DMS79 (cell line): ENCODE measurements around the gene CRHR1.

Source experiments
- DNase-seq: peaks from one replicate; lab custom pipeline; 2025; lab: John Stamatoyannopoulos, UW

Gene CRHR1

DNA sequence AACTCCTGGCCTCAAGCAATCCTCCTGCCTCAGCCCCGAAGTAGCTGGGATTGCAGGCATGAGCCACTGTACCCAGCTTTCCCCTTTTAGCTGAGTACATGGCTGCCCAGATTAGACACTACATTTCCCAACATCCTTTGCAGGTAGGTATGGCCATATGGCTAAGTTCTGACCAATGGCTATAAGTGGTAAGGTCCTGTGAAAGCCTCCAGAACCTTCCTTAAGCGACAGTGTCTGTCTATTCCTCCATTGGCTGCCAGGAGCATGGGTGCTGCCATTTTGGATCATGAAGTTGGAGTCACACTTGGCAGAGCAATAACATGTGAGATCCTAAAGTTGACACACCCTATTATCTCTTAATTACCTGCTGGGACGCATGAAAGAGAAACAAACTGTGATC, 24.4 kb upstream of the CRHR1 start:
- no peak for DNase-seq

DNA sequence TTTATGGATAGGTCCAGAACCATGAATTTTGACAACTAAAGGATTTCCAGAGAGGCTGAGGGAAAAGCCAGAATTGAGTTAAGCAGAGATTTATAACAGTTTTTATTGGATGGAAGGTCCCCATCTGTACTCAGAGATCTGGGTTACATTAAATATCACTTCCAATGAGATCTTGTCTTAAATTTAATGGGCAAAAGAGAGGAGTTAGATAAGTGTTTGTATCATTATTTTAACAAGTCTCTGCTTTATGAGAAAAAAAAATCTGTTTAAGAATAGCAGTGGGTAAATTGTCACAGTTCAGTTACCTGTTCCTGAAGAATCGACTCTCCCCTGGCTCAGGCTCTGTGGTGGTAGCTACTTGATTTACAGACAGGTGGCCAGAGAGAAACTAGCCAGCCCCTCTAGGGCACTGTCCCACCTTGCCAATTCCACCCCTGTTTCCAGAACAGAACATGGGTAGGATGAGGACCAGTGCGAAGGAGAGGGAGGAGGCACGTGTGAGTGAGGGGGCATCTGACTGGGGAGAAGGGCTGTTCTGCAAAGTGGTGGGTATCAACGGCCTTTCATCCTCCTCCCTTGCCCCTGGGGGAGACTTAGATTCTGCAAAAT, 22.1 kb upstream of the CRHR1 start:
- DNase-seq, result no peak

DNA sequence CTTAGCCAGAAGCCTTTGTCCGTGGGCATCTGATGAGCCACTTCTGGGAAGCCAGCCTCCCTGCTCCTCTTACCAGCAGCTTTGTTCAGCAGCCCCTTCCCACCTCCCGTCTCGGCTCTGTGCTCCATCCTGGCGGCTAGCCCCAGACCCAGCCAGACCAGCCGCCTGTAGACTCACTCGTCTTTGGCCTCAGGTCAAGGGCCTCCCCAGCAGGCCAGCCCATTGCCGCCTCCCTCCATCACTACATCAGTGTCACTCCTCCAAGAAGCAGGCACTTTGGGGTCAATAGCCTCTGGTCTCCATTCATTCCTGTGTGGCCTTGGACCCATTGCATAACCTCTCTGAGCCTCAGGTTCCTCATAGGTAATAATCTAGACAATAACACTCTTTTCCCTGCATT, 20.9 kb upstream of the CRHR1 start:
- no peak for DNase-seq

DNA sequence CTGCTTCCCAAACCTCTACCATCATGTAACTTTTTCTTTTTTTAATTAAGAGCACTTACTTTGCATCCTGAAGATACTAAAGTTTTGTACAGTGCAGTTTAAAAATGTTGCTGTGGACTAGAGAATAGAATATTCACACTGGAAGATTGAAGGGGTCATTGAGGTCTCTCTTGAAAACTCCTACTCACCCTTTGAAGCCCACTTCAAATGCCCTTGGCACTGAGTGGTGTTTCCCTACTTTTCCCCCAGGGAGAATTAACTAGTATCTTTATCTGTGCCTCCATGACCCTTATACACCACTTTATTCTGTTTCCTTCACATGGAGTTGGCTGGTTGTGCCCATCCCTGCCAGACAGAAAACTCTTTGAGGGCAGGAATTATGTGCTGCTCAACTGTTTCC, 19.6 kb upstream of the CRHR1 start:
- DNase-seq, result no peak

DNA sequence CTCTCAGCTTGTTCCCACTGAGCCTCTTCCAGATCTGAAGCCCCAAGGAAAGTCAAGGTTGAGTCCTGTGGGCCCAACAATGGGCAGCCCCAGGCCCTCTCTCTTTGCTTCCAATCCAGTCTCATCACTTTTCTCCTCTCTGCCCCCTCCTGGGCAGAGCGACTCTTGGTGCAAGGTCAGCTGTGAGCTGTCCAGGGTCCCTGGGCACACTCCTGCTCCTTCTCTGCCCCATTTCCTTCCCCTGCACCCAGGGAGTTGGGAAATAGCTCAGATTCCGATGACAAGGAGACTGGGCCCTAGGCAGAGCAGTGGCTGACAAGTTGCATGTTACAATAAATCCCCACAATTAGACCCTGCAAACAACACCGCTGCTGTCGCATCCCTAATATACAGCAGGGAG, 16.1 kb upstream of the CRHR1 start:
- no peak for DNase-seq

DNA sequence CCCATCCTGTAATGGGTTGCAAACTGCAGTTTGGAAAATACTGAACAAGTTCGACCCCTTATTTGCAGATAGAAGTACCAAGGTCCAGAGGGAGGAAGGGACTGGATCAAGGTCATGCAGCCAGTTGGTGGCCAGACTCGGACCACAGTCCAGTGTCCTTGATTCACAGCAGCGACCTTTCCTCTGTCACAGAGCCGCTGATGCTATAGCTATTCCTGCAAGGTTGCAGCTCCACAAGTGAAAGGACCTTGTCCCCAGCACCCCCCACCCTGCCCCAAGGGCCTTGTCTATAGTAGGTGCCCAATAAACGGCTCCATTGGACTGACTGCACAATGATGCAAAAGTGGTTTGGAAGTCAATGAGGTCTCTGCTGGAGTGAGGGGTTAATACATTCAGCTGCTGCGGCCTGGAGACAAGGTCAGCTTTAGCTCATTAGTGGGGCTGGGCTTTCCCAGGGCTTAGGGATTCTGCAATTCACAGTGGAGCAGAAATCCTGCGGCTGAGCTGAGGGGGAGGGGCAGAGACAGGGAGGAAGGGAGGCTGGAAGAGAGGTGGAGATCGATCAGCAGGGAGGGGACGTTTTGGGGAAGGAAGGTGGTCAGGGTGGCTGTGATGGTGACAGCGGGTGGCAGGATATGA, 13.4 kb upstream of the CRHR1 start:
- DNase-seq, result no peak

DNA sequence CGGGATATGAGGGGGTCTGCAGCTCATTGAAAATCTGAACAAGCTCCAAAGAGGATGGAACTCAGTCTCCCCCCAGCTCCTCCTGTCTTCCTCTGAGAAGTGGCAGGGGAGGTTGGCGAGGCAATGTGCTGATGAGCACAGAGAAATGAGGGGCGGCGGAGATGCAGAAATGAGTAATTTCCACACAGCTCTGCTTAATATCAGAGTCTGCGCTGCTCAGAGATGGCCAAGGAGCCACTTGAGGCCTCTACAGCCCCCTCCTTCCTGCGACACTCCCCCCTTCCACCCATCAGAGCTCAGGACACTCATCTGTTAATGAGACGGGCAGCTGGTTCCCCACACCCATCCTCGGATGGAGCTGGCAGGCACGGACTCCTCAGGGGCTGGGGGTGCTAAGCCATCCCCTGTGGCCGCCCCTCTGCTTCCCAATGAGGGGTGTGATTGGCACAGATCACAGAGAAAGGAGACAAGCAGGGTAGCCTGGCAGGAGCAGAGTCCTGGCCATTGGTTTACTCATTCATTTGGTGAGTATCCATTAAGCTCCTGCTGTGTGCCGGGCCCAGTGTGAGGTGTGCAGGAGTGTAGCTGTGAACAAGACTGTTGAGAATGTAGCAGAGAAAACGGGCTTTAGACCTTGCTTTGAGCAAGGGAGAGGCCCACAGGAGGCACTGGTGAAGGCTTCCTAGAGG, 12.7 kb upstream of the CRHR1 start:
- DNase-seq, result no peak

DNA sequence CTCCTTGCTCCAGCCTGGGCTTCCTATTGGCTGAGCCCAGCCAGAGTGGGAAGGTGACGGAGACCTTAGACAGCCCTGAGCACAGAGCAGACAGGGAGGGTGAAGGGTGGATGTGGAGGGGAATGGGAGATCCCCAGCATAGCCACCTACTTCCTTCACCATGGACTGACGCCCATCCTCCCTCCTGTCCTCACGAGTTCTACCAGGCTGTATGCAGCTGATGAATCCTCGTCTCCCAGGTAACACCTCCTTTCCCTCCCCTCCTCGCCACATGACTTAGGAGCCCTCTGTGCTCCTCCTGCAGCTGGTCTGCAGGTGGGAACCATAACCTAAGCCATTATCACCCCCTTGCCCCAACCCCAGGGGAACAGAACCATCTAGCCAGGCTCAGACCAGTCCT, 9.0 kb upstream of the CRHR1 start:
- peak; percentile 92 for DNase-seq

DNA sequence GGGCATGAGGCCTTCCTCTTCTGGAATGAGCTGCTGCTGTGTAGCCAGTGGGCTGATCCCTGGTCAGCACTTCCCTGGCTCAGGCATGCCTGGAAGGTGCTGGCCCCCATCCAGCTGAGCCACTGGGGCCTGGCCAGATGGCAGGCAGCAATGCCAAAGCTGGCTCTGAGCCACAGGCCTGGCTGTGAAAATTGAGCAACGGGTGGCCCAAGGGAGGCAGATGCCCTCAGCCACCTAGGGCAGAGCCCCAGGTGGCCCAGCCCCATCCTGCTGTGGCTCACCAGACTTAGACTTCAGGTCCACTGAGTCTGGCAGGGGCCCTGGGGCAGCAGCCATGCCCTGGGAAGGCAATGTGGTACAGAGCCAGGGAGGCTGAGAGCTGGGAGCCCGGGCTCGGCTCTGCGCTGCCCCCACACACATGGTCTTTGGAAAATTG, 8.5 kb upstream of the CRHR1 start:
- peak; percentile 92 for DNase-seq

DNA sequence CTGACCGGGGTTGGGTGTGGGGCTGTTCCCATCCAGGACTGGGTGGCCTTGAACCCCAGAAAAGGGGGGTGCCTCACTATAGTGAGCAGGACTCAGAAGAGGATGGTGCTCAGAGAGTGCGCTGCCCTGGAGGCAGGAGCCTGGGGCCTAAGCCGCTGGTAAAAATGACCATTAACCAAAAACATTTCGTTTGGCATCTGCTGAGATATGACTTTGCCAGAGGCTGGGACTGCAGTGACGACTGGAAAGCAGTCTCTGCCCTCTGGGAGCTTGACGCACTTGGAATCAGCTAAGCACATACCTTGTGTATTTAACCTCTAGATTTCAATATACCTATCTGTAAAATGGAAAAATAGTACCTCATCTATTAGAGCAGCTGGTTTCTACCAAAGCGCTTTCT, 7.2 kb upstream of the CRHR1 start:
- no peak for DNase-seq

DNA sequence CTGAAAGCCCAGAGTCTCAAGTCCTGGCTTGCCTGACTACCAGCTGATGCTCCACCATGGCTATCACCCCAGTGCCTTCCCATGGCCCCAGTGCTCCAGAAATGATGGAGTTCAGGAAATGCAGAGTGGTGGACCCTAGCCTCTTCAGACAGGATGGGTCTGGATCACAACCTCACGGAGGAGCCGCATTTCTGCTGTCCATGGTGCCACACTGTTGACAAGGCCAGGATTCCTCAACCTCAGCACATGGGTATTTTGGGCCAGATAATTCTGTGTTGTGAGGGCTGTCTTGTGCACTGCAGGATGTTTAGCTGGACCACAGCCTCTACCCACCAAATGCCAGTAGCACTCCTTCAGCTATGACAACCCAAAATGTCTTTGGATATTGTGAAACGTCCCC, 6.7 kb upstream of the CRHR1 start:
- DNase-seq, result no peak

DNA sequence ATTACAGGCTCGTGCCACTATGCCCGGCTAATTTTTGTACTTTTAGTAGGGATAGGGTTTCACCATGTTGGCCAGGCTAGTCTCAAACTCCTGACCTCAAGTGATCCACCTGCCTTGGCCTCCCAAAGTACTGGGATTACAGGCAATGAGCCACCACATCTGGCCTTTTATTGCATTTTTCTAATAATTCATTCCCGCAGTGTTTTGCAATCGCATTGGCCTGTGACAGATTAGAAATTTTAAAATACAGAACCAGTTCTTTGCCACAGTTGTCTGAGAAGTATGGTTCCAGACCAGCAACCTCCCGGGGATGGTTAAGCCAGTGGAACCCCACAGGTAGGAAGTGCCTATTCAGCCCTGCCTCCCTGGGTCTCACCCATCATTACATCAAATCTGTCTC, 3.2 kb upstream of the CRHR1 start:
- no peak for DNase-seq

DNA sequence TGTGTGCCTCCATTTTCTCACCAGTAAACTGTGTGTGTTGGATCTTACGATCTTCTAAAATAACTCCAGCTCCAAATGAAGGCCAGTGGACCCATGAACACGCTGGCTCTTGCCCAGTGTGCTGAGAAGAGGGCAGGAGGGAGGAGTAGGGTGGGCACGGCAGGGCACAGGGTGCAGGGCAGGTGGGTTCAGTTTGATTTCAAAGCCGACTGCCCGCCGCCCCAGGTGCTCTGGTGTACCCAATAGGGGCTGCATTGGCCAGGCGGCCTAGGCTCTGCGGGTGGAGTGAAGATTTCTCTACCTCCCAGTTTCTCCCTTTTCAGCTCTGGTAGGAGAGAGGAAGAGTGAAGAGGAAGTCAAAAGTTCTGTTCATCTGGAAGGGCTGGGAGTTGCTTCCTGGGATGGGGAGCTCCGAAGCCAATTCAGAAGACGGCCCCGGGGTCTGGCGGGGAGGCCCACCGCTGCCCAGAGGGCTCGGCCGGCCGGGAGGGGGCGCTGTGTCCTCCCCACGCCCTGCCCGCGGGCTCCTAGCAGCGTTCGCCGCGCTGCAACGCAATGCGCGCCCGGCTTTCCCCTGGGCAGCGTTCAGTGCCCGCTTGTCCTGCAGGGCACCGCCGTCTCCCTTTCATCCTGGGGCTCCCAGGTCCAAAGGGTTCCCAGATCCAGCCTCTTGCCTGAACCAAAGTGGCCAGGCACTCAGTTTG, 1.1 kb upstream of the CRHR1 start:
- no peak for DNase-seq

DNA sequence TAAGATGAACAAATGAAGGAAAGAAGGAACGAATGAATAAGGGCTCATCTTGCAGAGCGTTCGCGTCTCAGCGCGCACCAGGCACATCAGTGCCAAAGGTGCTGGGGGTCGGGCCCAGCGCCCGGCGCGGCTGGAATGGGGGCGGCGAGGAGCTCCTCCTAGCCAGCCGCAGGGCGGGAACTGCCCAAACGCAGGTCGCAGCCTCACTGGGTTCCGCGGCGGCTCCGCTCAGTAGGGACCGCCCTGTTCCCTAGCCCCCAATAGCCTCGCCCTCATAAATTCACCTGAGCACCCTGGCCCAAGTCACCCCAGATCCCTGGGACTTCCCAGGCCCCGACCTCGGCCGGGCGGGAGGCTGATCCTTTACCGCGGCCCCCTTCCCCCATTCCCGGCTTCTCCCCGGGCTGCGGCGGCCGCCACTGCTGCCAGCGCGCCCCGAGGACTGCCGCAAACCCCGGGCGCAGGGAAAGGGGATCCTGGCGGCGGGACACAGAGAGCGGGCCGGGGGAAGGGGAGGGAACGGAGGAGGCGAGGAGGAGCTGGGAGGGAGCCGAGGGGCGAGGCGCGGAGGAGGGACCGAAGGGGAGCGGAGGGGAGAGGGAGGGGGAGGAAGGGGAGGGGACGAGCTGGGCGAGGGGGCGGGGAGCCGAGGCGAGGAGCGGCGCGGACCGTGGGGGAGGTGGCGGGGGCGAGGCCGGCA, 377 bp upstream of the CRHR1 start:
- peak; percentile 47 for DNase-seq

DNA sequence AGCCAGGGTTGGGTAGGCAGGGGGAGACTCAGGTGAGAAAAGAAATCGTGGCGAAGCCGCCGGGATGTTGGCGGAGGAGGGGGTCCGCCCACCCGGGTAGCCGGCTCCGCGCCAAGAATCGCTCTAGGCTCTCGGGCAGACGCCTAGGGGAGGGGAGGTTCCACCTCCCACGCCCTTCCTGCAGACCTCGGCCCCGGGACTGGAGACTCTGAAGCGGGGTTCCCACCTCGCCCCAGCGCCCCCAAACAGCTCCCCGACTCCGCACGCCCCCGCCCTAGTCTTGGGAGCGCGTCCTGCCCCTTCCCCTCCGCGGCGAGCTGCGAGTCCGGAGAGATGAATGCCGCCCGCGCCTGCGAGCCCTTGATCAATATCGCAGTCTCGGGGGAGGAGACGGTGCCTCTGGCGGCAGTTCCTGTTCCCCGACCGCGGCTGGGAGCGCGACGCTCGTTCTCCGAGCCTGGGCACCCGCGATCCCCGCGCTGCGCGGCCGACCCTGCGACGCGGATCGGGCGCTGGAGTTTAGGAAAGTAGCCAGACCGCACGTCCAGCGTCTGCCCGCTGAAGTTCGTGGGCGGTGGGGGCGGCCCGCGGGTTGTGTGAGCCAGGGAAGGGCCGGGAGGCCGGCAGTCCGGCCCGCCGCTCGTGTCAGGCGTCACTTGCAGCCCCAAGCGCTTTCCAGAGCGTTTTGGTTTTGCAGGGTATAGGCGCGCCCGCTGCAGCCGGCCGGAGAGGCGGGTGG, 790 bp downstream of the CRHR1 start:
- DNase-seq, result peak; percentile 22

DNA sequence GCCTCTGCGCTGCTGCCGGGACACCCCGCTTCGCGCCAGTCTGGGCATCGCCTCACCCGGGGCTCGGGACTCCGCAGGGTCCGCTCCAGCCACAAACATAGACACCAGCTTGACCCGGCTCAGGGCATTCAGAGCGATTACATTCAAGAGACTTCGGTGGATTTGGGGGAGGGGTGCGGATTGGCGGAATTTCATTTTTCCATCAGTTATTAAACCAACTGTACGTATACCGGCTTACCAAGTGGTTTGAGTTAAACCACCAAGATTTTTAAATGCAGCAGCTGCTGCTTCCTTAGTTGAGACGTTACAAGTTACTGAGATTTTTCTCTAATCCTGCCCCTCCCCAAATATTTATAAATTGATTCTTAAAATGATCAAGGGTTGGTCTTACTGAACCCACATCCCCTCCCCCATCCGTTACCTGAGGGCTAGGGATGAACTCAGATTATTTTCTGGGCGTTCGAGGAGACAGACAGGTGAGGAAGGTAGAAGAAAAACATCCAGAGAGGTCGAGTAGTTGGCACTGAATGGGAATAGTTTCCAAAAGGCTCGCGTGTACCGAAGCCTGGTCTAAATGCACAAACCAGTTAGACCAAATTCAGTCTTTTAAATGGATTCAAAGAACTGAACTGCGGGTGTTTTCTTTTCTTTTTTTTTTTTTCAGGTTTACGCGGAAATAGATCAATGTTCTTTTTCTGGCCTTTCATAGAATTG, 1.5 kb downstream of the CRHR1 start:
- no peak for DNase-seq

DNA sequence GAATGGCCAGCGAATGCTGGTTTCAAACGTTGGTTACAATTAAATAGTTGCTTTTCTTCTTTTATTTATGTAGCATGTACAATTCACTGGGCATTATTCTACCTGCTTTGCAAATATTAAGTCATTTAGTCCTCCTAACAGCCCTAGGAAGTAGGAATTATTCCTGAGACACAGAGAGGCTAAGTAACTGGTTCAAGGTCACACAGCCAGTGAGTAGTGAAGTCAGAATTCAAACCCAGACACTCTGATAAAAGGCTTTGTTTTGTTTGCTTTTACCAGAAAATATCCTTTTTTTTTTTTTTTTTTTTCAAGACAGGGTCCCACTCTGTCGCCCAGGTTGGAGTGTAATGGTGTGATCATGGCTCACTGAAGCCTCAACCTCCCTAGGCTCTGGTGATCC, 2.2 kb downstream of the CRHR1 start:
- no peak for DNase-seq

DNA sequence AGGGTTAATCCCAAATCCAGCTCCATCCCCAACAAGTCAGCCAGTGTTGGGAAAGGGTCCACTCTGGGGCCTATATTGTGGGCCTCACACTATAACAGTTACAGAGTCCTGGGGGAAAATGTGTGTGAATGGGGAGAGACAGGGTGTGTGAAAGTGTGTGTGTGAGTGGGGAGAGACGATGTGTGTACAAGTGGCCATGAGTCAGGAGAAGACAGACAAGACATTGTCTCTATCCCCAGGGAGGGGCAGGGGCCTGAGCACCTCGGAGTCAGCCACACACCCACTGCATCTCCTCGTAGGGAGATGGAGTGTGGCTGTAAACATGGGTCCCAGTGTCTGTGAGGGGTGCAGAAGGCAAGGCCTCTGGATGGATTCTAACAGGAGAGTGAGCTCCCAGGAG, 2.9 kb downstream of the CRHR1 start:
- DNase-seq, result no peak

DNA sequence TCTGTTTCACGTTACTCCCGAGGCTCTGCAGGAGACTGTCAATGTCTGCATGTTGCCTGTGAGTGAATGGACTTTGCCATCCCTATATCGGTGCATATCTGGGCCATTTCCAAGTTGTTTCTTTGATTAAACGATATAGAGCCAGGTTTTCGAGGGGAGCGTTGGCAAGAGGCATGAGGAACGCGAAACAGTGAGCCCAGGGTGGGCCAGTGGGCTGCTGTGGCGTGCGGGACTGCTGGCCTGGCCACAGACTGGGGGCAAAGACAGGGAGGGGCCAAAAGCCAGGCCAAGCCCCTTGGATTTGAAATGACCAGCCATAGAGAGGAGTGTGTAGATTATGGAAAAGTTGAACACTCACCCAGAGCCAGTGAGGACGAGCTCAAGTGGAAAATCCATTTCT, 3.5 kb downstream of the CRHR1 start:
- DNase-seq, result no peak

DNA sequence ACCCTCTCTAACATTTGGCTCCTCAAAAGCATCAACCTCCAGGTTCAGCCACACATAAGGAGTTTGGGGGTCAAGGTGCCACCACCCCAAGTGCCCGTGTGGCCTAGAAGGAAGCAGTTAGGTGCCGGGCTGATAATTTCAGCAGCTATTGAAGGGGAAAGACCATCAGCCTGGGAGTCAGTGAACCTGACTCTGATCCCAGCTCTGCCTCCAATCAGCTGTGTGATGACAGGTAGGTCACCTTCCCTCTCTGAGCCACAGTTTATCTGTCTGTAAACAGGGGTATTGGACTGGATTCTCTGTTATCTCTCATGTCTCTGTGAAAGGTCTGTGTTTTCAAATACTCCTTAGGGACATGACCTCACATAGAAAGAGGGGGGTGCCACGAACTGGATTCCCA, 3.9 kb downstream of the CRHR1 start:
- DNase-seq, result no peak

DNA sequence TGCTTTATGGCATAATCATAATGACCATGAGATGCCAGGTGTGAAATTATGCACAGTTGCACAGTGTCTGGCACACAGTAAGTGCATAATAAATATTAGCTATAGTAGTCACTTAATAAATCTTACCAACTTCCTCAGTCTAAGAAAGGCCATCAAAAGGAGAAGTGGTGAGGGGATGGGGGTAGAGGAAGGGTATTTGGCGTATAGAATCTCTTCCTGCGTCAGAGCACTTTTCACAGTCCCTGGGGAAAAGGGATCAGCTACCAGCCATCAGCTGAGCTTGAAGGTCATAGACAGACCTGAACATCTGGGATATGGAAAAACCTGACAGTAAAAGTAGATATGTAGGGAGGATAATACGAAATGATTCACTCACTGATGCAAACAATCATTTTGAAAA, 5.8 kb downstream of the CRHR1 start:
- DNase-seq, result no peak
